ENCODE measurements around the gene TMEM178B.

The TMEM178B gene

DNA sequence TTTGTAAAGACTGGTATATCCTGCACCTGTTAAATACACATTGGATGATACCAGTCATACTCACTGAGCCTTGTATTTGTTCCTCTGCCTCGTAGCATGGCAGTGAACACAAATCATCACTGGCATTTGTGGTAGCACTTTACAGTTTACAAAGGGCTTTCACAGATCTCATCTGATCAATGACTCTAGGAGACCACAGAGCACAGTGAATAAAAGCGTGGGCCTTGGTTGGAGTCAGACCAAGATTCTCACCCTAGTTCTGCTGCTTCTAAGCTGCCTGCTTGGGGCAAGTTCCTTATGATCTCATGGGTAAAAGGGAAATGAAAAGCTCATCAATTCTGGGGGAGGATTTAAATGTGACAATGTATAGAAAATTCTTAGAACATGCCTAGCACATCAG lies 347.4 kb downstream of the TMEM178B start:
- Histone ChIP-seq H3K36me3 (ENCODE audit: control insufficient read depth in 2 of 2, insufficient read depth in 2 of 2, low read length in 2 of 2) (no peaks in the 10 kb centered on the region), H3K9me3 (ENCODE audit: control insufficient read depth in 2 of 2, low read length in 2 of 2) (no peaks in the 10 kb centered on the region), H3K9ac (ENCODE audit: low read depth in 1 of 2, low read length in 2 of 2) (no peak overlapping the region)

DNA sequence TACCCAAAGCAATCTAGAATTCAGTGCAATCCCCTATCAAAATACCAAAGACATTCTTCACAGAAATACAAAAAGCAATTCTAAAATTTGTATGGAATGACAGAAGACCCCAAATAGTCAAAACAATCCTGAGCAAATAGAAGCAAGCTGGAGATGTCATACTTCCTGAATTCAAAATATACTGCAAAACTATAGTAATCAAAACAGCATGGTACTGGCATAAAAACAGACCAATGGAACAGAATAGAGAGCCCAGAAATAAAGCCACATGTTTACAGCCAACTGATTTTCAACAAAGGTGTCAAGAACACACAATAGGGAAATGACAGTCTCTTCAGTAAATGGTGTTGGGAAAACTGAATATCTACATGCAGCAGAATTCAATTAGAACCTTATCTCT lies 353.3 kb downstream of the TMEM178B start:
- no peak overlapping the region for H3K9ac ChIP-seq (ENCODE audit: low read depth in 1 of 2, low read length in 2 of 2)
- no peaks in the 10 kb centered on the region for H3K27me3 ChIP-seq (ENCODE audit: control insufficient read depth in 2 of 2, insufficient read depth in 2 of 2, low read length in 2 of 2)
- H3K27ac ChIP-seq (ENCODE audit: low read depth in 2 of 2, low read length in 2 of 2), result no peak overlapping the region
- H3K4me1 ChIP-seq (ENCODE audit: control insufficient read depth in 2 of 2, insufficient read depth in 2 of 2, low read length in 2 of 2), result no peaks in the 10 kb centered on the region
- H3K36me3 ChIP-seq (ENCODE audit: control insufficient read depth in 2 of 2, insufficient read depth in 2 of 2, low read length in 2 of 2), result no peaks in the 10 kb centered on the region
- no peak overlapping the region for H3K4me3 ChIP-seq (ENCODE audit: low read length in 2 of 2)
- no peaks in the 10 kb centered on the region for H3K9me3 ChIP-seq (ENCODE audit: control insufficient read depth in 2 of 2, low read length in 2 of 2)

More for the DNA sequence above, 347.4 kb downstream of the TMEM178B start:
- Histone ChIP-seq H3K4me1 (ENCODE audit: control insufficient read depth in 2 of 2, insufficient read depth in 2 of 2, low read length in 2 of 2) (no peaks in the 10 kb centered on the region), H3K27ac (ENCODE audit: low read depth in 2 of 2, low read length in 2 of 2) (no peak overlapping the region), H3K27me3 (ENCODE audit: control insufficient read depth in 2 of 2, insufficient read depth in 2 of 2, low read length in 2 of 2) (no peaks in the 10 kb centered on the region), H3K4me3 (ENCODE audit: low read length in 2 of 2) (no peak overlapping the region)

DNA sequence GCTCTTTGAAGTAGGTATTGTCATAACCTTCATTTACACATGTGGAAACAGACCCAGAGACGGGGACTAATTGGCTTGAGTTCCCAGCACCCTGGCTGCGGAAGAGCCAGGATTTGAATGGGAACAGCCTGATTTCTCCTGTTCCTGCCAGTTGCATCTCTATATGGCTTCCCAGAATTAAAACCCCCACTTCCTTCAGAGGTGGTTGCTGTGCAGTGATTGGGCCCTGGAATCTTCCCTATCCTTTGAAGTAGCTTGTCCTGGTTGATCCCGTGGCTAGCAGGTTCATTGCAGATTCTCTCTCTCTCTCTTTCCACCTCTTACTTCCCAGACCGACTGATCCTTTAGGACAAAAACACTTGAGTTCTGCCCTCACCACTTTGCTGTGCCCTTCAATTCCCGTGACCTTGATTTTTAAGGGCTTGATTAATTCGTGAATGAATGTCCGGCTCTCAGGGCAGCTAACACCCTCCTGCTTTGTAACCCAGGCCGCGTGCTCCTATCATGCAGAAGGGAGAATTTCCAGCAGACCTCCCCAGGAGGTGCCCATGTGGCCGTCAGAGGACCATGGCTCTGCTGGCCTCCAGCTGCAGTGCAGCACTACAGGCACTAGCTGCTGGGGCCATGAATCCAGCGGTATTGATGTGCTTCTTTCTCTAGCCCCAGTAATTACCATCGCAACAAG lies 356.7 kb downstream of the TMEM178B start:
- Histone ChIP-seq H3K36me3 (ENCODE audit: control insufficient read depth in 2 of 2, insufficient read depth in 2 of 2, low read length in 2 of 2) (no peaks in the 10 kb centered on the region), H3K27me3 (ENCODE audit: control insufficient read depth in 2 of 2, insufficient read depth in 2 of 2, low read length in 2 of 2) (no peaks in the 10 kb centered on the region), H3K4me3 (ENCODE audit: low read length in 2 of 2) (no peak overlapping the region), H3K9ac (ENCODE audit: low read depth in 1 of 2, low read length in 2 of 2) (no peak overlapping the region), H3K9me3 (ENCODE audit: control insufficient read depth in 2 of 2, low read length in 2 of 2) (no peaks in the 10 kb centered on the region), H3K27ac (ENCODE audit: low read depth in 2 of 2, low read length in 2 of 2) (no peak overlapping the region), H3K4me1 (ENCODE audit: control insufficient read depth in 2 of 2, insufficient read depth in 2 of 2, low read length in 2 of 2) (no peaks in the 10 kb centered on the region)

DNA sequence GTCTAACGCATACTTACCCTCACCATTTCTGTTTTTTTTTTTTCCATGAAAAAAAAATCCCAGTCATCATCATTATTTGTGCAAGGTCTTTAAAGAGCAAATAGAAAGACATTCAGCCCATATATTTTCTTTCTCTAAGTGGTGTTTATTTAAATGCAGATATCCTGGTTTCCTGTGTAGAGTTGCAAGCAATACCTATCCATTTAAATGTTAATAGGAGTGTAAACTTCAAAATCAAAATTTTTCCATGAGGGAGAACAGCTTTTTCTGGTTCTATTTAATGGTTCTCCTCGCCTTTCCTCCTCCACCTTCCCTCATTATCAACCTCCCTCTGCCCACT lies 357.2 kb downstream of the TMEM178B start:
- Histone ChIP-seq H3K27ac (ENCODE audit: low read depth in 2 of 2, low read length in 2 of 2) (no peak overlapping the region), H3K9me3 (ENCODE audit: control insufficient read depth in 2 of 2, low read length in 2 of 2) (no peaks in the 10 kb centered on the region), H3K4me1 (ENCODE audit: control insufficient read depth in 2 of 2, insufficient read depth in 2 of 2, low read length in 2 of 2) (no peaks in the 10 kb centered on the region), H3K36me3 (ENCODE audit: control insufficient read depth in 2 of 2, insufficient read depth in 2 of 2, low read length in 2 of 2) (no peaks in the 10 kb centered on the region), H3K9ac (ENCODE audit: low read depth in 1 of 2, low read length in 2 of 2) (no peak overlapping the region), H3K4me3 (ENCODE audit: low read length in 2 of 2) (no peak overlapping the region), H3K27me3 (ENCODE audit: control insufficient read depth in 2 of 2, insufficient read depth in 2 of 2, low read length in 2 of 2) (no peaks in the 10 kb centered on the region)

DNA sequence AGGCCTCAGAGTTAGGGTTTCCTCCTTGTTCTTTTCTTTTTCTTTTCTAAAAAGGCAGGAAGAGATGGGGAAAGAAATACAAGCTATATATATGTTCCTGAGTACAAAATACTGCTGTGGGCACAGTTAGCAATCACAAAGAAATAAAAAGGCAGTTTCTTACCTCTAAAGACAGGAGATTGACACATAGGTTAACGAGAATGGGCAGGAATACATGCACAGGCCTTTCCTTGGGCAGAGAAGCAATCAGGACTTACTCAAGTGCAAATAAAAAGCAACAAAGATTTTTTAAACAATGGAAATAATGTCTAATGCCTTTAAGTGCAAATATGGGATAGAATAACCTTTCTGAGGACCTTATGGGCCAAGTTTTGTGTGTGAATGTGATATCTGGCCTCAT lies 357.8 kb downstream of the TMEM178B start:
- H3K9me3 ChIP-seq (ENCODE audit: control insufficient read depth in 2 of 2, low read length in 2 of 2), result no peaks in the 10 kb centered on the region
- no peaks in the 10 kb centered on the region for H3K36me3 ChIP-seq (ENCODE audit: control insufficient read depth in 2 of 2, insufficient read depth in 2 of 2, low read length in 2 of 2)
- no peak overlapping the region for H3K4me3 ChIP-seq (ENCODE audit: low read length in 2 of 2)
- H3K27me3 ChIP-seq (ENCODE audit: control insufficient read depth in 2 of 2, insufficient read depth in 2 of 2, low read length in 2 of 2), result no peaks in the 10 kb centered on the region
- no peaks in the 10 kb centered on the region for H3K4me1 ChIP-seq (ENCODE audit: control insufficient read depth in 2 of 2, insufficient read depth in 2 of 2, low read length in 2 of 2)
- H3K9ac ChIP-seq (ENCODE audit: low read depth in 1 of 2, low read length in 2 of 2), result no peak overlapping the region
- no peak overlapping the region for H3K27ac ChIP-seq (ENCODE audit: low read depth in 2 of 2, low read length in 2 of 2)

DNA sequence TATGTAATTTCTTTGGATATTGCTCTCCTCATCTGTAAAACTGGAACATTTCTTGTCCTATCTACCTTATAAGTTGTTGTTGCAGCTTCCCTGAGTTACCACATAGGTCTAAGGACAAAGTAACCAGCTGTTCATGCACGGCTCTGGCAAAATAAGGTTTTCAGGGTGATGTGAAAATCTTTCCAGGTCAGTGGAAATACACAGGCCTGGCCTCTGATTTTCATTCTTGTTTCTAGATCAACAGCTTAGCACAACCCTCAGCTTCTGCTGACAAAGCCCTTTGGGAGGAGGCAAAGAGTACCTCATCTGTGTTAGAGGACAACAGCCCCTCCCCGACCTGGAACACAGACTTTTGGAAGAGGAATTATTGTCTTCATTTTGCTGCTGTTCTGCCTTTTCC lies 359.8 kb downstream of the TMEM178B start:
- no peak overlapping the region for H3K9ac ChIP-seq (ENCODE audit: low read depth in 1 of 2, low read length in 2 of 2)
- H3K4me1 ChIP-seq (ENCODE audit: control insufficient read depth in 2 of 2, insufficient read depth in 2 of 2, low read length in 2 of 2), result no peaks in the 10 kb centered on the region
- no peaks in the 10 kb centered on the region for H3K36me3 ChIP-seq (ENCODE audit: control insufficient read depth in 2 of 2, insufficient read depth in 2 of 2, low read length in 2 of 2)
- H3K27ac ChIP-seq (ENCODE audit: low read depth in 2 of 2, low read length in 2 of 2), result no peak overlapping the region
- no peak overlapping the region for H3K4me3 ChIP-seq (ENCODE audit: low read length in 2 of 2)
- H3K27me3 ChIP-seq (ENCODE audit: control insufficient read depth in 2 of 2, insufficient read depth in 2 of 2, low read length in 2 of 2), result no peaks in the 10 kb centered on the region
- no peaks in the 10 kb centered on the region for H3K9me3 ChIP-seq (ENCODE audit: control insufficient read depth in 2 of 2, low read length in 2 of 2)

DNA sequence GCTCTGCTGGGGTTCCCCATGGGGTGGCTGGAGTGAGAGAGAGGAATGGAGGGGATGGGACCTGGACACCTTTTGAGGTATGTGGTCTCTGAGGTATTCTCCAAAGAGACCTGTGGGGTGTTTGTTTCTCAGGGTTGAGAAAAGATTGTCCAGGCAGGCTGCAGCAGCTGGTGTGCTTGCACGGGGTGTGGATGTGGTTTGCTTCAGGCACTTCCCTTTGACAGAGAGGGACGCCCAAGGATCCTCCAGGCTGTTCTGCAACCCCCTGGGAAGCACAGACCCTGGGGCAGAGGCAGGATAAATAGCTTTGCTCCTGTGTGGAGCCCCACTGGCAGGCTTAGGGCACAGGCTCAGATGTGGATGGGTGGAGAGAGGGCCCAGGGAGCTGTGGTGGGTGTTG lies 362.3 kb downstream of the TMEM178B start:
- H3K27ac ChIP-seq (ENCODE audit: low read depth in 2 of 2, low read length in 2 of 2), result no peak overlapping the region
- H3K4me3 ChIP-seq (ENCODE audit: low read length in 2 of 2), result no peak overlapping the region
- H3K36me3 ChIP-seq (ENCODE audit: control insufficient read depth in 2 of 2, insufficient read depth in 2 of 2, low read length in 2 of 2), result no peaks in the 10 kb centered on the region
- no peaks in the 10 kb centered on the region for H3K9me3 ChIP-seq (ENCODE audit: control insufficient read depth in 2 of 2, low read length in 2 of 2)
- no peaks in the 10 kb centered on the region for H3K27me3 ChIP-seq (ENCODE audit: control insufficient read depth in 2 of 2, insufficient read depth in 2 of 2, low read length in 2 of 2)
- H3K4me1 ChIP-seq (ENCODE audit: control insufficient read depth in 2 of 2, insufficient read depth in 2 of 2, low read length in 2 of 2), result no peaks in the 10 kb centered on the region
- no peak overlapping the region for H3K9ac ChIP-seq (ENCODE audit: low read depth in 1 of 2, low read length in 2 of 2)

DNA sequence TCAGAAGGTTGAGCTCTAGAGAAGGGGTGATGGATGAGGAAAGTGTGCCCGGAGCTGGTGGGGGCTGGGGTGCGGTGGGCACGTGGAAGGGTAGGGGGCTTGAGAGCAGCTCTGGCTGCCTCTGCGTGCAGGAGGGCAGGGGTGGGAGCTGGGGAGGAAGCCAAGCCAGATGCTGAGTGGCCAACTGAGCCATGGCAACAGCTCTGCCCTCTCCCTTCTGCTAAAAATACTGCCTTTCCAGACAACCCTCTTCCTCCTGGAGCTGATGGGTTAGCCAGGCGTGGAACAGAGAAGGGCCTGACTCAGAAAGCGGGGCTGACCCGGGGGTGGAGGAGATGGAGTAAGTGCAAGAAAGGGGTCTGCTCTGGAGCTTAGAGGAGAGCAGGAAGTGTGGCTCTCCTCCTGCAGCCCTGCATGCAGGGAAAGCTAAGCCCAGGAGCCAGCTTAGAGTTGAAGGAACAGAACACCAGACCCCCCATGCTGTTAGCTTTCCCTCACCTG lies 362.8 kb downstream of the TMEM178B start:
- H3K9ac ChIP-seq (ENCODE audit: low read depth in 1 of 2, low read length in 2 of 2), result no peak overlapping the region
- no peak overlapping the region for H3K27ac ChIP-seq (ENCODE audit: low read depth in 2 of 2, low read length in 2 of 2)
- H3K4me3 ChIP-seq (ENCODE audit: low read length in 2 of 2), result no peak overlapping the region
- no peaks in the 10 kb centered on the region for H3K4me1 ChIP-seq (ENCODE audit: control insufficient read depth in 2 of 2, insufficient read depth in 2 of 2, low read length in 2 of 2)
- H3K36me3 ChIP-seq (ENCODE audit: control insufficient read depth in 2 of 2, insufficient read depth in 2 of 2, low read length in 2 of 2), result no peaks in the 10 kb centered on the region
- H3K9me3 ChIP-seq (ENCODE audit: control insufficient read depth in 2 of 2, low read length in 2 of 2), result no peaks in the 10 kb centered on the region
- H3K27me3 ChIP-seq (ENCODE audit: control insufficient read depth in 2 of 2, insufficient read depth in 2 of 2, low read length in 2 of 2), result no peaks in the 10 kb centered on the region

DNA sequence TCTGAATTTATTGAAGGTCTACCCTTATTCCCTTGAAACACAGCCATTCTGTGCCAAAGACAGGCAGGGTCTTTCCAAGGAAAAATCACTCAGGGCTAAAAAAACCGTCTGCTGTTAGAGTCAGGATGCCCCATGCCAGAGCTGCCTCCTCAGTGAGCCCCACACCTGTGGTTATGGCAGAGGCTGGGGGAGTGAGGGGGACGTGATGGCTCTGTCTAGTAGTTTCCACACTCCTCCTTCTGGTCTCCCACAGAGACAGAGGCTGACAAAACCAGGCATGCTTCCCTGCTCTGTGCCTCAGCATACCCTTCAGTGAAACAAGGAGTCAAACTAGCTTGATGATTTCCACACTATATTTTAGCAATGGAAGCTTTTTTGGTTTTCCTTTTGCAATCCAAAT lies 365.3 kb downstream of the TMEM178B start:
- no peaks in the 10 kb centered on the region for H3K36me3 ChIP-seq (ENCODE audit: control insufficient read depth in 2 of 2, insufficient read depth in 2 of 2, low read length in 2 of 2)
- H3K27ac ChIP-seq (ENCODE audit: low read depth in 2 of 2, low read length in 2 of 2), result no peak overlapping the region
- H3K4me1 ChIP-seq (ENCODE audit: control insufficient read depth in 2 of 2, insufficient read depth in 2 of 2, low read length in 2 of 2), result no peaks in the 10 kb centered on the region
- H3K4me3 ChIP-seq (ENCODE audit: low read length in 2 of 2), result no peak overlapping the region
- no peaks in the 10 kb centered on the region for H3K9me3 ChIP-seq (ENCODE audit: control insufficient read depth in 2 of 2, low read length in 2 of 2)
- H3K9ac ChIP-seq (ENCODE audit: low read depth in 1 of 2, low read length in 2 of 2), result no peak overlapping the region
- no peaks in the 10 kb centered on the region for H3K27me3 ChIP-seq (ENCODE audit: control insufficient read depth in 2 of 2, insufficient read depth in 2 of 2, low read length in 2 of 2)

DNA sequence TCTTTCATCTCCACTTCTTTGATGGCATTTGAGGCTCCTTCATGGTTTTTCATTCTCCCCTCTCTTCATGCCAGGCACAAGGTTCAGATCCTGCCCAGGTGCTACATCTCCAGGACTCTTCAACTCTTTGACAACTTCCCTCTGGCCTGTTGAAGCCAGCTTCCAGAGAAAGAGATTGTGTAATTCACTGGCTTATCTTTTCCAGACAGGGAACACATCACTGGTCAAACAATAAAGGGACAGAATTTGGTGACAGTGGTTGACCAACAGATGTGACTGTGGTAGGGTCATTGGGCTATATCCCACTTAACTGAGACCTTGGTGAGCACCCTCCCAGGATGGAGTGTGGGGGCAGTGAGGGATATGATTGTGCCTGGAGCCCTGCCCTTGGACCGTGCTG lies 365.9 kb downstream of the TMEM178B start:
- H3K27me3 ChIP-seq (ENCODE audit: control insufficient read depth in 2 of 2, insufficient read depth in 2 of 2, low read length in 2 of 2), result no peaks in the 10 kb centered on the region
- H3K9ac ChIP-seq (ENCODE audit: low read depth in 1 of 2, low read length in 2 of 2), result no peak overlapping the region
- H3K4me3 ChIP-seq (ENCODE audit: low read length in 2 of 2), result no peak overlapping the region
- no peak overlapping the region for H3K27ac ChIP-seq (ENCODE audit: low read depth in 2 of 2, low read length in 2 of 2)
- no peaks in the 10 kb centered on the region for H3K9me3 ChIP-seq (ENCODE audit: control insufficient read depth in 2 of 2, low read length in 2 of 2)
- no peaks in the 10 kb centered on the region for H3K36me3 ChIP-seq (ENCODE audit: control insufficient read depth in 2 of 2, insufficient read depth in 2 of 2, low read length in 2 of 2)
- H3K4me1 ChIP-seq (ENCODE audit: control insufficient read depth in 2 of 2, insufficient read depth in 2 of 2, low read length in 2 of 2), result no peaks in the 10 kb centered on the region

All from mucosa of rectum (tissue), 2 donors.